Activated naive CD4-positive, alpha-beta T cell treated with anti-CD3 and anti-CD28 coated beads, Interleukin-2, amount 10 ng/mL, durations not matched to agents 7 days and 5 days (primary cell): ENCODE measurements around the gene POLR3A.

Source experiments
- CTCF ChIA-PET: fragments of 350-600 bp; sonication (Branson Sonifier 250); formaldehyde crosslinking; loops from one replicate; lab custom pipeline; 2021; ENCODE audit warnings: antibody characterized with exemption; lab: Charles Lee
- DNase-seq: peaks from one replicate; pipeline ENCODE4 v3.0.0-alpha.2; 2020
- H3K27ac Mint-ChIP-seq: one replicate; pipeline ENCODE4 v1.8.0; 2021; ENCODE audit warnings: mild to moderate bottlenecking, moderate library complexity, mixed read lengths
- H3K27me3 Mint-ChIP-seq: one replicate; pipeline ENCODE4 v1.8.0; 2021; ENCODE audit warnings: mild to moderate bottlenecking, mixed read lengths
- H3K36me3 Mint-ChIP-seq: one replicate; pipeline ENCODE4 v1.8.0; 2021; ENCODE audit warnings: mixed read lengths
- H3K4me1 Mint-ChIP-seq: one replicate; pipeline ENCODE4 v1.8.0; 2021; ENCODE audit warnings: mixed read lengths
- H3K4me3 Mint-ChIP-seq: one replicate; pipeline ENCODE4 v1.8.0; 2021; ENCODE audit warnings: mild to moderate bottlenecking, moderate library complexity, mixed read lengths
- H3K9me3 Mint-ChIP-seq: one replicate; pipeline ENCODE4 v1.8.0; 2021; ENCODE audit warnings: mixed read lengths

Gene POLR3A

DNA sequence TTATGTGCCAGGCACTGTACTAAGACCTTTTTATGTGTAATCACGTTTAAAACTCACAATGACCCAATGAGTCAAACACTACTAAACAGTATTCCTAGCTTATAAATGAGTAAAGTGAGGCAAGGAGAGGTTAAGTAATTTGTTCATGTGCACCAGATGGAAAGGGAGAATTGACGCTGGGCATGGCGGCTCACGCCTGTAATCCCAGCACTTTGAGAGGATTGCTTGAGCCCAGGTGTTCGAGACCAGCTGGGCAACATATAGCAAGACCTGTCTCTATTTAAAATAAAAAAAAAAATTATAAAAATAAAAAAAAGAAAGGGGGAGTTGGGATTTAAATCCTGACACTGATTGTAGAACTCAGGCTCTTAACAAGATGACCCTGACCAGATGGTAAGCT is 56.0 kb downstream of the POLR3A start:
- no peak for DNase-seq
- CTCF ChIA-PET: interaction anchor here (0.7 kb wide), 1 partner anchor 151 kb away, joined by 3 read pairs; no protein-coding TSS in a partner anchor
- H3K27me3 Mint-ChIP-seq: no peaks in the 10 kb centered on the region

GRCh38 chr10:77972148-77972547 is 57.2 kb downstream of the POLR3A start:
- no peaks in the 10 kb centered on the region for H3K9me3 Mint-ChIP-seq
- H3K4me1 Mint-ChIP-seq: peaks cover 10% of the 10 kb centered on the region
- CTCF ChIA-PET: no interaction called here
- no peak for DNase-seq
- no peaks in the 10 kb centered on the region for H3K27me3 Mint-ChIP-seq
- no peak overlapping the region for H3K27ac Mint-ChIP-seq
- peaks cover 15% of the 10 kb centered on the region for H3K36me3 Mint-ChIP-seq
- no peak overlapping the region for H3K4me3 Mint-ChIP-seq

More for the DNA sequence above, 56.0 kb downstream of the POLR3A start:
- H3K9me3 Mint-ChIP-seq: no peaks in the 10 kb centered on the region
- no peak overlapping the region for H3K27ac Mint-ChIP-seq
- peaks cover 10% of the 10 kb centered on the region for H3K4me1 Mint-ChIP-seq
- H3K36me3 Mint-ChIP-seq: peaks cover 24% of the 10 kb centered on the region
- H3K4me3 Mint-ChIP-seq: no peak overlapping the region

DNA sequence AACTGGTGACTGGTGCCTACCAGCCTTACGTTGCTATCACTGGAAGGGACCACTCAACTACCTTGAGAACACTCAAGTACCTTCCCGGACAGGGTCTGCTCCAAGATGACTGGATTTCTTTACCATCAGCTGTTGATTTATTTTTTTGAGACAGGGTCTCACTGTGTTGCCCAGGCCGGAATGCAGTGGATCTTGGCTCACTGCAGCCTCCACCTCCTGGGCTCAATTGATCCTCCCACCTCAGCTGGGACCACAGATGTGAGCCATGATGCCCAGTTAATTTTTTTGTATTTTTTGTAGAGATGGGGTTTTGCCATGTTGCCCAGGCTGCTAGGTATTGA is 57.5 kb downstream of the POLR3A start:
- H3K27ac Mint-ChIP-seq: no peak overlapping the region
- no peak for DNase-seq
- peaks cover 14% of the 10 kb centered on the region for H3K36me3 Mint-ChIP-seq
- H3K27me3 Mint-ChIP-seq: no peaks in the 10 kb centered on the region
- H3K4me1 Mint-ChIP-seq: peaks cover 10% of the 10 kb centered on the region
- H3K9me3 Mint-ChIP-seq: no peaks in the 10 kb centered on the region
- CTCF ChIA-PET: no interaction called here
- no peak overlapping the region for H3K4me3 Mint-ChIP-seq

DNA sequence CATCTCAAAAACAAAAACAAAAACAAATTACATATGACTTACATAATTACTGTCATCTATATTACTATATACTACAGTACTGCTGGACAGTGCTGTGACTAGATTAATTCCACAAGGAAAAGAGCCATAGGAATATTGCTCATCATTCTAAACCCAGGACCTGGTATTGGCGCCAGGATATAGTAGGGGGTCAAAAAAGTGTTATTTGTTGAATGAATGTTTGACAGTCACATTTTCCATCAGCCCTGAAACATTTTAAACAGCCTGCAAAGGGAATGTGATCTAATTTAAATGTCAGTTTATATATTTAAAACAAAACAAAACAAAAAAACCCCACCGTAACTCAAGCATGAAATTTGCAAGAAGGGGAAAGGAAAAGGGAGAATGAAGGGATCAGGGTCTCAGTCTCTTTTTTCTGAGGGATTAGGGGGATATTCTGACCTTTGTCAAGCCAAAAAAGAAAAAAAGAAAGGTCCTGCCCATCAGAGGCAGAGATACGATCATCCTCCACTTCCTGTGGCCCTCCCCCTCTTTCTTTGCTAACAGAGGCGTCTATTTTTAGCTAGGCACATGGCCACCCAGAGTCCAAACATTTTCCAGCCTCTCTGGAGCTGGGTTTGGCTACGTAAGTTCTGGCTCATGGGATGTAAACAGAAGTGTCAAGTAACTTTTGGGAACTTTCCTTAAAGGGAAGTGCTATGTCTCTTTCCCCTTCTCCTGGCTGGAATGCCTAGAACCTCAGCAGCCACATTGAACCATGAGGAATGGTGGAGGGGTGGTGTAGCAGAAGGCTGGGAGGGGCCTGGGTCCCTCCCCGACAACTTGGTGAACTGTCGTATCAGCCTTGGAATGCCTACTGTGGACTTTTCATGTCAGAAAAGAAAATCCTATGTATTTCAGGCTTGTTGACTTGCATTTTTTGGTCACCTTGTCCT is 58.2 kb downstream of the POLR3A start:
- CTCF ChIA-PET: interaction anchor here (1.0 kb wide), 1 partner anchor 124 kb away, joined by 3 read pairs; no protein-coding TSS in a partner anchor
- Mint-ChIP-seq H3K27ac (peak overlapping the region; percentile 77), H3K27me3 (no peaks in the 10 kb centered on the region), H3K36me3 (peaks cover 10% of the 10 kb centered on the region), H3K9me3 (no peaks in the 10 kb centered on the region), H3K4me1 (peaks cover 10% of the 10 kb centered on the region), H3K4me3 (no peak overlapping the region)
- DNase-seq: peak; percentile 42

- no peak for DNase-seq
- Mint-ChIP-seq H3K9me3 (peaks cover under 1% of the 10 kb centered on the region), H3K36me3 (no peaks in the 10 kb centered on the region), H3K27me3 (no peaks in the 10 kb centered on the region), H3K4me1 (peaks cover 10% of the 10 kb centered on the region), H3K4me3 (no peak overlapping the region), H3K27ac (no peak overlapping the region)
- CTCF ChIA-PET: no interaction called here
These were observed 60.2 kb downstream of the POLR3A start for GRCh38 chr10:77969114-77969513.

- H3K9me3 Mint-ChIP-seq: peaks cover 2% of the 10 kb centered on the region
- no peak overlapping the region for H3K27ac Mint-ChIP-seq
- H3K4me3 Mint-ChIP-seq: no peak overlapping the region
- CTCF ChIA-PET: no interaction called here
- H3K36me3 Mint-ChIP-seq: no peaks in the 10 kb centered on the region
- no peak for DNase-seq
- peaks cover 10% of the 10 kb centered on the region for H3K4me1 Mint-ChIP-seq
- H3K27me3 Mint-ChIP-seq: no peaks in the 10 kb centered on the region
These were observed 61.7 kb downstream of the POLR3A start for GRCh38 chr10:77967611-77968022.

DNA sequence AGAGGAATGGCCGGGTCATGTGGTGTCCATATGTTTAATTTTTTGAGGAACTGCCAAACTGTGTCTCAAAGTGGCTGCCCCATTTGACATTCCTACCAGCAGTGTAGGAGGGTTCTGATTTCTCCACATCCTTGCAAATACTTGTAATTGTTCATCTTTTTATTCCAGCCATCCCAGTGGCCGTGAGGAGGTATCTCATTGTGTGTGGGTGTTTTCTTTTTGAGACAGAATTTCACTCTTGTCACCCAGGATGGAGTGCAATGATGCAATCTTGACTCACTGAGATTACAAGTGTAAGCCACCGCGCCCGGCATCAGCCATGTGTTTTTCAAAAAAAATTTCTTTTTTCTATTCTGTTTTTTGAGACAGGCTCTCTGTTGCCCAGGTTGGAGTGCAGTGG is 64.0 kb downstream of the POLR3A start:
- H3K27me3 Mint-ChIP-seq: no peaks in the 10 kb centered on the region
- peaks cover 2% of the 10 kb centered on the region for H3K9me3 Mint-ChIP-seq
- no peak overlapping the region for H3K4me3 Mint-ChIP-seq
- H3K27ac Mint-ChIP-seq: no peak overlapping the region
- DNase-seq: no peak
- CTCF ChIA-PET: no interaction called here
- no peaks in the 10 kb centered on the region for H3K36me3 Mint-ChIP-seq
- no peaks in the 10 kb centered on the region for H3K4me1 Mint-ChIP-seq

GRCh38 chr10:77964811-77965210 is 64.5 kb downstream of the POLR3A start:
- H3K27ac Mint-ChIP-seq: no peak overlapping the region
- no peak overlapping the region for H3K4me3 Mint-ChIP-seq
- CTCF ChIA-PET: no interaction called here
- no peaks in the 10 kb centered on the region for H3K27me3 Mint-ChIP-seq
- no peak for DNase-seq
- no peaks in the 10 kb centered on the region for H3K4me1 Mint-ChIP-seq
- H3K36me3 Mint-ChIP-seq: no peaks in the 10 kb centered on the region
- peaks cover 2% of the 10 kb centered on the region for H3K9me3 Mint-ChIP-seq

- CTCF ChIA-PET: interaction anchor here (0.6 kb wide), 1 partner anchor 18 kb away, joined by 4 read pairs; no protein-coding TSS in a partner anchor
- H3K36me3 Mint-ChIP-seq: no peaks in the 10 kb centered on the region
- H3K4me1 Mint-ChIP-seq: no peaks in the 10 kb centered on the region
- H3K27me3 Mint-ChIP-seq: no peaks in the 10 kb centered on the region
- peaks cover 2% of the 10 kb centered on the region for H3K9me3 Mint-ChIP-seq
- no peak for DNase-seq
- H3K4me3 Mint-ChIP-seq: no peak overlapping the region
- no peak overlapping the region for H3K27ac Mint-ChIP-seq
These were observed 65.4 kb downstream of the POLR3A start for GRCh38 chr10:77963901-77964300.

DNA sequence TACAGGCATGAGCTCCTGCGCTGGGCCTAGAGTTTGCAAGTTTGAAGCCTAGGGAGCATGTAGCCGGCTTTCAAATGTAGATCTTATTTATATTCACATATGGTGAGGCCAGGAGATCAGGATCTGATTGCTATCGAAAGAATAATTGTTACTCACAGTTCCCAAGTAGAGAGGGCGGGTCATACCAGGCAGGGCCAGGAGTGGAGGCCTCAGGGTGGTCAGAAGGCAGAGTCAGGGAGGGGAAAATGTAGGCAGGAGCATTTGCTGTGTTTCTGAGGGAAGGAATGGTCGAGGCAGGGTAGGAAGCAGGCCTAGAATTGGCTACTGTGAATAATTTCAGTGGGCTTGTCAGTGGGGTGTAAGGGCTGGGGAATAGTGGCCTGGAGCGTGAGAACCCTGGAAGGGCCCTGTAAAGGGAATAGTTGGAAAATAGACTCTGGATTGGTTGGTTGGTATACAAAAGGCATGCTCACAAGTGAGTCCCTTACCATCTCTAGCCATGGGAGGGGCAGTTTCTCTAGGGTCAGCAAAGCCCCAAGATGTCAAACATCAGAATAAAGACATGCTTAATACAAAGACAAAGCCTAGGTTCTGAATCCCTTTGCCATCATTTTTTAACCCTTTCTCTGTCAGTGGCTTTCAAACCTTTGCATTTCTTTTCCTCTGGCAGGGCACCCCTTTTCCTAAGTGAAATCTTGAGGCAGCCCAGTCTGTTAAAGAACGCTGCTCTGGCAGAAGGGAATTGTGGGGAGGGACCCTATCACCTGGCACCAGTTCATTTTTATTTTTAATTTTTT is 66.8 kb downstream of the POLR3A start:
- CTCF ChIA-PET: interaction anchor here (0.7 kb wide), 1 partner anchor 251 kb away, joined by 3 read pairs; no protein-coding TSS in a partner anchor
- no peak overlapping the region for H3K27ac Mint-ChIP-seq
- H3K9me3 Mint-ChIP-seq: peaks cover 2% of the 10 kb centered on the region
- no peak overlapping the region for H3K4me3 Mint-ChIP-seq
- H3K36me3 Mint-ChIP-seq: no peaks in the 10 kb centered on the region
- H3K4me1 Mint-ChIP-seq: no peaks in the 10 kb centered on the region
- DNase-seq: no peak
- no peaks in the 10 kb centered on the region for H3K27me3 Mint-ChIP-seq

- CTCF ChIA-PET: interaction anchor here (0.7 kb wide), 1 partner anchor 250 kb away, joined by 3 read pairs; no protein-coding TSS in a partner anchor
- no peak overlapping the region for H3K27ac Mint-ChIP-seq
- peaks cover 2% of the 10 kb centered on the region for H3K9me3 Mint-ChIP-seq
- no peaks in the 10 kb centered on the region for H3K27me3 Mint-ChIP-seq
- H3K4me3 Mint-ChIP-seq: no peak overlapping the region
- H3K4me1 Mint-ChIP-seq: no peaks in the 10 kb centered on the region
- DNase-seq: no peak
- no peaks in the 10 kb centered on the region for H3K36me3 Mint-ChIP-seq
These were observed 67.6 kb downstream of the POLR3A start for GRCh38 chr10:77961668-77962067.

GRCh38 chr10:77960829-77961329 is 68.4 kb downstream of the POLR3A start:
- H3K4me1 Mint-ChIP-seq: no peaks in the 10 kb centered on the region
- DNase-seq: no peak
- H3K4me3 Mint-ChIP-seq: no peak overlapping the region
- H3K9me3 Mint-ChIP-seq: peaks cover 2% of the 10 kb centered on the region
- CTCF ChIA-PET: no interaction called here
- H3K36me3 Mint-ChIP-seq: no peaks in the 10 kb centered on the region
- H3K27me3 Mint-ChIP-seq: no peaks in the 10 kb centered on the region
- H3K27ac Mint-ChIP-seq: no peak overlapping the region

GRCh38 chr10:77959887-77960455 is 69.3 kb downstream of the POLR3A start:
- no peak for DNase-seq
- H3K4me1 Mint-ChIP-seq: no peaks in the 10 kb centered on the region
- CTCF ChIA-PET: no interaction called here
- H3K27ac Mint-ChIP-seq: no peak overlapping the region
- H3K27me3 Mint-ChIP-seq: no peaks in the 10 kb centered on the region
- H3K9me3 Mint-ChIP-seq: peaks cover 2% of the 10 kb centered on the region
- no peaks in the 10 kb centered on the region for H3K36me3 Mint-ChIP-seq
- no peak overlapping the region for H3K4me3 Mint-ChIP-seq

GRCh38 chr10:77959384-77959783 is 69.9 kb downstream of the POLR3A start:
- Mint-ChIP-seq H3K9me3 (peaks cover 2% of the 10 kb centered on the region), H3K4me3 (no peak overlapping the region), H3K36me3 (no peaks in the 10 kb centered on the region), H3K27ac (no peak overlapping the region), H3K27me3 (no peaks in the 10 kb centered on the region), H3K4me1 (no peaks in the 10 kb centered on the region)
- DNase-seq: no peak
- CTCF ChIA-PET: no interaction called here
